SK-N-MC (cell line): ENCODE results near the gene PHKG2.

ENCODE experiments used
- DNase-seq: peaks from one replicate; pipeline ENCODE4 v3.0.0-alpha.2; 2011; ENCODE audit warnings: low read depth, low spot score
- H3K27ac ChIP-seq: fragments of 200-600 bp; sonication (generic); 2 replicates; pipeline ENCODE4 v1.5.1; 2016; ENCODE audit warnings: mixed run types
- H3K36me3 ChIP-seq: fragments of 200-600 bp; sonication (generic); 2 replicates; pipeline ENCODE4 v1.6.1; 2017; ENCODE audit warnings: antibody characterized with exemption, low read length, mixed read lengths; ENCODE audit not compliant: insufficient read depth
- H3K4me3 ChIP-seq: fragments of 200-600 bp; sonication (generic); 2 replicates; pipeline ENCODE4 v1.5.1; 2016
- H3K9ac ChIP-seq: fragments of 200-600 bp; sonication (generic); 2 replicates; pipeline ENCODE4 v1.8.0; 2017; ENCODE audit warnings: mixed run types, mixed read lengths; ENCODE audit not compliant: insufficient read length
- H3K9me3 ChIP-seq: fragments of 200-600 bp; sonication (generic); 2 replicates; pipeline ENCODE4 v1.6.1; 2017; ENCODE audit warnings: low read depth, mild to moderate bottlenecking, antibody characterized with exemption, low read length, moderate library complexity, mixed read lengths
- EZH2 ChIP-seq: fragments of 200-600 bp; sonication (generic); IDR thresholded peaks from one replicate; pipeline ENCODE4 v1.6.1; 2017; ENCODE audit warnings: antibody characterized with exemption
- FOXP2 ChIP-seq: optimal IDR thresholded peaks from 2 replicates; pipeline ENCODE3; 2011; ENCODE audit warnings: mild to moderate bottlenecking, moderate library complexity; ENCODE audit not compliant: insufficient read depth; ENCODE audit errors: extremely low read length, control extremely low read depth
- POLR2AphosphoS5 ChIP-seq: IDR thresholded peaks from 2 replicates; pipeline ENCODE4 v1.6.1; 2012; ENCODE audit warnings: mild to moderate bottlenecking, low read depth, low read length, borderline replicate concordance

Gene PHKG2

GRCh38 chr16:30737794-30738648 is 10.2 kb upstream of the PHKG2 start:
- no peak for DNase-seq
- Histone ChIP-seq H3K4me3 (no peak overlapping the region), H3K27ac (no peak overlapping the region), H3K36me3 (peaks cover 57% of the 10 kb centered on the region), H3K9ac (no peak overlapping the region), H3K9me3 (no peaks in the 10 kb centered on the region)
- no peak for TF ChIP-seq EZH2
- TF ChIP-seq POLR2AphosphoS5, result no peak
- no peak for TF ChIP-seq FOXP2

DNA sequence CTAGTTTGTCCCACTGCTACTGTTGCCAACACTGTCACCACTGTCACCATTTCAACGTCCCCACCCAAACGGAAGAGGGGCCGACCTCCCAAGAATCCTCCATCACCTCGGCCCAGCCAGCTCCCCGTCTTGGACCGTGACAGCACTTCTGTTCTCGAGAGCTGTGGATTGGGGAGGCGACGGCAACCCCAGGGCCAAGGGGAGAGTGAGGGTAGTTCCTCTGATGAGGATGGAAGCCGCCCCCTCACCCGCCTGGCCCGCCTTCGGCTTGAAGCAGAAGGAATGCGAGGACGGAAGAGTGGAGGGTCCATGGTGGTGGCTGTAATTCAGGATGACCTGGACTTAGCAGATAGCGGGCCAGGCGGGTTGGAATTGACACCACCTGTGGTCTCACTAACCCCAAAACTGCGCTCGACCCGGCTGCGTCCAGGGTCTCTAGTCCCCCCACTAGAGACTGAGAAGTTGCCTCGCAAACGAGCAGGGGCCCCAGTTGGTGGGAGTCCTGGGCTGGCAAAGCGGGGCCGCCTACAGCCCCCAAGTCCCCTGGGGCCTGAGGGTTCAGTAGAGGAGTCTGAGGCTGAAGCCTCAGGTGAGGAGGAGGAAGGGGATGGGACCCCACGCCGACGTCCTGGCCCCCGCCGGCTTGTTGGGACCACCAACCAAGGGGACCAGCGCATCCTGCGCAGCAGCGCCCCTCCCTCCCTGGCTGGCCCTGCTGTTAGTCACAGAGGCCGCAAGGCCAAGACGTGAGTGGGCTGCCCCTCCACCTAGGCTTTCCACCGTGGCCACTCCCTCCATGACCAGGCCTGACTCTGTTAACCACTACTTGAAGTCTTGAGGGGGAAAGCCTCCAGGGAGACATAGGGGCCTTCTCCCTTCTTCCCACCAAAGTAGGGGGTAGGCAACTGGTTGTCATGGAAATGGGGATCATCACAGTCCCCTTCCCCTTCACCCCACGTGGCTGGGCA is 9.0 kb upstream of the PHKG2 start:
- no peaks in the 10 kb centered on the region for H3K9me3 ChIP-seq
- no peak overlapping the region for H3K27ac ChIP-seq
- no peak overlapping the region for H3K4me3 ChIP-seq
- TF ChIP-seq POLR2AphosphoS5 (no peak), FOXP2 (no peak), EZH2 (no peak)
- H3K36me3 ChIP-seq, result peaks cover 46% of the 10 kb centered on the region
- no peak for DNase-seq
- no peak overlapping the region for H3K9ac ChIP-seq

GRCh38 chr16:30740364-30741251 is 7.6 kb upstream of the PHKG2 start:
- Histone ChIP-seq H3K9ac (no peak overlapping the region), H3K9me3 (no peaks in the 10 kb centered on the region), H3K4me3 (no peak overlapping the region), H3K36me3 (peaks cover 43% of the 10 kb centered on the region), H3K27ac (0 out of 2 replicates have a peak overlapping the region, but pooled peaks have one; percentile 44)
- TF ChIP-seq FOXP2, result no peak
- no peak for TF ChIP-seq EZH2
- TF ChIP-seq POLR2AphosphoS5, result peak; percentile 27; the same call in 1 of the 2 replicates
- DNase-seq, result no peak

GRCh38 chr16:30741461-30741914 is 6.7 kb upstream of the PHKG2 start:
- DNase-seq, result no peak
- H3K36me3 ChIP-seq, result peaks cover 34% of the 10 kb centered on the region

GRCh38 chr16:30743716-30744115 is 4.5 kb upstream of the PHKG2 start:
- TF ChIP-seq FOXP2 (no peak), POLR2AphosphoS5 (no peak), EZH2 (no peak)
- H3K9ac ChIP-seq, result no peak overlapping the region
- H3K27ac ChIP-seq, result no peak overlapping the region
- no peak overlapping the region for H3K4me3 ChIP-seq
- DNase-seq, result no peak
- H3K36me3 ChIP-seq, result peaks cover 11% of the 10 kb centered on the region; the same call in 1 of the 2 replicates
- no peaks in the 10 kb centered on the region for H3K9me3 ChIP-seq

More at GRCh38 chr16:30741461-30741914, 6.7 kb upstream of the PHKG2 start:
- no peak overlapping the region for H3K27ac ChIP-seq
- no peaks in the 10 kb centered on the region for H3K9me3 ChIP-seq
- no peak overlapping the region for H3K9ac ChIP-seq
- no peak overlapping the region for H3K4me3 ChIP-seq
- TF ChIP-seq POLR2AphosphoS5 (no peak; the same call in 1 of the 2 replicates), FOXP2 (no peak), EZH2 (no peak)

DNA sequence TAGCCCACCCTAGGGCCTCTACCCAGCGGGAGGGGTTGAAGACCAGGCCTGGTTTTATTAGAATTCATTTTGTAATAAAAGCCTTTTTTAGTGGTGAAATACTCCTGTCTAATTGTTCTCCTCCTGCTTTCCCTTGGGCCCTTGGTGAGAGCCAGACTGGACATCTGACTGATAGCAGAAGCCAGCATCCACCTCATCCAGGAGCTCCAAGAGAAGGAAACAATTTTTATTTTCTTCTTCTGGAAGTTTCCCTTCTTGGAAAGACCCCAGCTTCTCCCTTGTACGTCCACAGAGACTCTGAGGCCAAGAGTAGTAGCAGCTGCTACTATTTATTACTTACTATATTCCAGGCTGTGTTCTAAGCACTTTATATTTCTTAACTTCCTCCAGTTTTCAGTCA is 4.0 kb upstream of the PHKG2 start:
- Histone ChIP-seq H3K4me3 (no peak overlapping the region), H3K9ac (no peak overlapping the region), H3K36me3 (peaks cover 7% of the 10 kb centered on the region; the same call in 1 of the 2 replicates), H3K27ac (peak overlapping the region; percentile 73; the same call in 1 of the 2 replicates), H3K9me3 (no peaks in the 10 kb centered on the region)
- DNase-seq, result no peak
- TF ChIP-seq FOXP2 (no peak), EZH2 (no peak), POLR2AphosphoS5 (no peak)

DNA sequence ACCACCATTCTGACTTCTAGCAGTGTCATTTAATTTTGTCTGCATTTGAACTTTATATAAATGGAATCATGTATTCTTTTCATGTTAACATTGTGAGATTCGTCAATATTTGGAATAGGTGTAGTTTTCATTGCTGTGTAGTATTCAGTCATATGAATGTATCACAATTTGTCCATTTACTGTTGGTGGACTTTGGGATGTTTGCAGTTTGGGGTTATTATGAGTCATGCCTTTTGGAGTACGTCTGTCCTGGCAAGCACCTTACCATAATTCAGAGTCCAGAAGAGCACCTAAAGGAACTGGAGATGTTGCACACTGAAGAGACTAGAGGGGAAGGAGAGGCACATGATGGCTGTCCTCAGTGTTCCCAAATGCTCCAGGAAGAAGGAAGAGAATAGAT is 3.1 kb upstream of the PHKG2 start:
- Histone ChIP-seq H3K27ac (peak overlapping the region; percentile 22; the same call in 1 of the 2 replicates), H3K36me3 (peaks cover 4% of the 10 kb centered on the region; the same call in 1 of the 2 replicates), H3K4me3 (no peak overlapping the region), H3K9ac (no peak overlapping the region), H3K9me3 (no peaks in the 10 kb centered on the region)
- no peak for DNase-seq
- no peak for TF ChIP-seq FOXP2
- TF ChIP-seq POLR2AphosphoS5, result no peak
